ENCODE measurements around the gene ZNF101.

ZNF101 gene

DNA sequence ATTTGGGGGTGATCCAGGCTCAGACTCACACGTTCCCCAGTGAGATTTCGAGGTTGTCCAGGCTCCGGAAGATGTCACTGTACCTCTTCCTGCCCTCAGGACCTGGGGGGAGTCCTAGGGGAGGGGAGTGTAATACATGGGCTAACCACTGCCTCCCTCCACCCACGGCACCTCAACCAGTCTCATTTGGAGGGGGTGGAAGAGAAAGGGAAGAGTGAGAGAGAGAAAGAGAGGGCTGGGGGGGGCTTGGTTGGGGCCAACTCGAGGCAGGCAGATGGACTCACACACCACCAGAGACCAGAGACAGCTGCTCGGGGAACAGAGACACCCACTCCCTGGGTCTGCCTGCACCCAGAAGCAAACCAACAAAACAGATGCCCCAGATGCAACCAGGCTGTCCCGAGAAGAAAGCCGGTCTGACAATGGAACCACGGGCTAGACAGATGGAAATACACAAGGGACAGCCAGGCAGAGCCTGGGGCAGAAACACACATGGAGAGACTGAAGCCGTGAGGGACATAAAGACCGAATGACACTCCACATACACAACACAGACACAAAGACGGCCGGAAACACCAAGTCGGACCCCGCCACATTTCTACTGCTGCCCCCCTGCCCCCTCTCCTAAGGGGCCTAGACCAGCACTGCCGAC is 26.0 kb upstream of the ZNF101 start:
- peak in 1 of 2 experiments; percentile 27 for DNase-seq

DNA sequence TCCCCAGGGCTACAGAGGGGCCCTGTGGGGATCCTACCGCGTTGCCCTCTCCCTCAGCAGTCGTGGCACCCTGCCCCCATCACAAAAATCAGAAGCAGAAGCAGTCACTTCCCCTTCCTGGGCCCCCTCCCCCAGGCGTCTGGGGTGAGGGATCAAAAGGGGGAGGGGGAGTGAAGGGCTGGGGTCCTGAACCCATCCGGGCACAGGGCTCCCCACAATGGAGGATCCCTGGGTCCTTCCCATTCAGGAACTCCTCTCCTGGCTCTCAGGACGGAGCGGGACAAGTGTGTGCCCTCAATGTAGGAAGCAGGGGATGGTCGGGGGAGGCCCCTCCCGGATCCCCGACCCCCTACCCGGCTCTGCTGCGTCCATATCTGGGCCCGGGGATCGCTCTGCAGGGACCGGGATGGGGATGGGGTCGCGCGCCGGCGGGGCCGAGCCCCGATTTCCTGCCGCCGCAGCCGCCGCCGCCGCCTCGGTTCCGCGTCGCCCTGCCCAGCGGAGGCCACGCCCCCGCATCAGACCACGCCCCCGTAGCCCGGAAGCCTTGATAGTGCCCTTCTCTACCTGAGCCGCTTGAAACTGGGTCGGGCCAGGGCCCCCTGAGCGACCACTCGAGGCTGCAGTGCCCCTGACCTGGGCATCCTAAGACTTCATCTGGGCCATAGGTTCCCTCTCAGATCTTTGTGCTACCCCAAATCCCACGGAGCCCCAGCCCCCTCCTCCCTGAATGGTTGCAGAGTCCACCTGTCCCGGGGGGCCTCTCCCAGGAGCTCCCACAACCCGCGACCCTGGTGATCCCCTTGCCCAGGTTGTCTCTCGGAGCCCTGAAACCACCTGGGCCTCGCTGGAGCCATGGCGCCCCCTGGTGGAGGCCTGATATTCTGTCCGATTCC is 25.2 kb upstream of the ZNF101 start, which contains the start of gene GMIP:
TSS of gene GMIP (minus strand) at position 500 of the 896 bp plus-strand sequence. CDS start at position 372, 128 bp downstream.
- peak in 1 of 2 experiments; percentile 74 for DNase-seq

DNA sequence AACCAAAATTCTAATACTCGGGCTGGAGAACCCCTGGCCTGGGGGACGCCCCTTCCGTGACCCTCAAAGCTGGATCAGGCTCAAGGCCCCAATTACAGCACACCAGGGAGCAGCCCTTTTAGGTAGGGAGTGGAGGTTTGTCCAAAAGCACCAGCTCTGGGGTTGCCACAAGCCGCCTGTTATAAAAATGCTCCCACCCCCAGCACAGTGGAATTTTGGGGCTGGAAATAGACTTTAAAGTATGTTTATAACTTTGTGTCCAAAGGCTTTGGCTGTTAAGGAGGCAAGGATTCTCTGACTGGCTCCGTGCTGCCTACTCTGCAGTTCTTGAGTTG is 24.6 kb upstream of the ZNF101 start:
- no peak for DNase-seq

DNA sequence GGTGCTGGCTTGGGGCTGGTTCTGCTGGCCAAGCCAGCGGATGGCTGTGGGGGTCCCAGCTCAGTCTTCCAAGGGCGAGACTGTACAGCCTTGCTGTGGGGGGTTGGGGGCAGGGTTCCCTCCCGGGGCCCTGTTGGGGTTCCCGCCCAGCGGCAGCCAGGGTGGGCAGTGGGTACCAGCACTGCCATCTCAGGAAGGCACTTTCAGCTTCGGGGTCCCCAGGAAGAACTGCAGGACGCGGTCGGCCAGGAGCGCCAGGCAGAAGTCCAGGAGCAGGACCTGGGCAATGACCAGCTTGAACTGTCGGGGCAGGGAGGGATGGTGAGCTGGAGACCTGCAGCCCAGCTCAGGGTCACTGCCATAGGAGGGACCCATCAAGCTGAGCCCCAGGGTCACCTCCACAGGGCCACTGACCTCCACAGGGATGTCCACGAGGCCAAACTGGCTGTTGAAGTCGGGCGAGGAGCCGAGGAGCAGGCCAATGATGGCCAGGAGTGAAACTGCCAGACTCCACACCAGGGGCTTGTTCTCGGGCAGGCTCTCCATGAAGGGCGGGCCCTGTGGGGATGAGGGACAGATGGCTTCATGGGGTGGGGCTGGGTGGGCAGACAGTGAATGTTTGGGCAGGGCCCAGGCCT is 23.3 kb upstream of the ZNF101 start:
- no peak for DNase-seq

DNA sequence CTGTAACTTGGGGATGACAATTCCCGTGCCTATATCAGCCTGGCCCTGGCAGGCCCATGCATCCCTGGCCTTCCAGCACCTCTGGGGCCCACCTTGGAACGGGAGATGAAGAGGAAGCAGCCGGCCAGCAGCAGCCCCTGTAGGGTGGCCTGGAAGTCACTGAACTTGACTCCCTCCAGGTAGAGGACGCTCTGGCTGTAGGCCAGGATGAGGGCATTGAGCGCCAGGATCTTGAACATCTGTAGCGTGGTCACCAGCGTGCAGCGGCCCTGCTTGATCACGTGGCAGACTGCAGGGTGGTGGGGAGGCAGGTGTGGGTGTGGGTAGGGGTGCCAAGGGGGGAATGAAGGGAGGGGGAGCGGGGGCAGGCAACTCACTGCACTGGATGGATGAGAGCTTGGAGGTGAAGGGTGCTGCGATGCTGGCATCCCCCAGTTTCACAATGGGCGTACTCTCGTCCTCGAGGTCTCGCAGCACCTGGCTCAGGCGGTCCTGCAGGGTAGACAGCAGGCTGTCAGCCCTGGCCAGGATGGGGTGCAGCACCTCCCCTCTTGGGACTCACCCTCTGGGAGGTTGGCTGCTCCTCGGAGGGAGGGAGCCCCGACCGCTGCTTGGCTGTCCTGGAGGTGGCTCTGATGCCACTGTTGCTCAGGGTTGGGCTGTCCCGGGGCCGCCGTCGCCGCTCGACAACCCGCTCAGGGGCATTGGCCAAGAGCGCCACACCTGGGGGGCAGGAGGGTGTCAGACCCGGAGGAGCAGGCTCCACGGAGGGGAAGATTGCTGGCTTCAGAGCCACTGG is 21.4 kb upstream of the ZNF101 start:
- DNase-seq = no peak

DNA sequence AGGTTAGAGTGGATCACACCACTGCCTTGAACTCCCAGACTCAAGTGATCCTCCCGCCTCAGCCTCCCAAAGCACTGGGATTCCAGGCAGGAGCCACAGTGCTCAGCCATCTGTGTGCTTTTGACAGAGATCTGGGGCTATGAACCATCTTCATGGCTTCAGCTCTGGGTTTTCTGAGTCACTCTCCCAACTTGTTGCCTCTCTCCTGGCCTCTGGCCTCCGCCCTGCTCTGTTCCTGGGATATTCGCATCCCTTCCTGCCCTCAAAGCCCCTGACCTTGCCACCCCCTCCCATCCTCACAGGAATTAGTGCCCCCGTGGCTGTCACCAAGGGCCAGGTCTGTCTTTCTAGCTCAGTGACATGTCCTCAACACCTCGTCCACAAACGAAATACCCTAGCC is 19.5 kb upstream of the ZNF101 start:
- no peak for DNase-seq

DNA sequence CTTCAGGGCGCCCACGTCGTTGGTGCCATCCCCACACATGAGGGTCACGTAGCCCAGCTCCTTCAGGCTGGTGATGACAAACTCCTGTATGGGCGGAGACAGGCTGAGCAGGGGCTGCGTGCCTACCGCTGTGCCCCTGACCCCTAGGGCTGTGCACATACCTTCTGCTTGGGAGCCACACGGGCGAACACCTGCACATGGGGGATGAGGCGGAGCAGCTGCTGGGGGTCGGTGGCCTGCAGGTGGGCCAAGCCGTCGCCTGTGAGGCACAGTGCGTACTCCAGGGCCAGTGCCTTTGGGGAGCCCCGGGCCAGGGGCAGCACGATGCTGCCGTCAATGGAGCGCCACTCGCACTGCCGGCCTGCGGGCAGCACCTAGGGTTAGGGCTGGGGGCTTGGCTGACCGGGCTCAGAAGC is 19.1 kb upstream of the ZNF101 start:
- no peak for DNase-seq

DNA sequence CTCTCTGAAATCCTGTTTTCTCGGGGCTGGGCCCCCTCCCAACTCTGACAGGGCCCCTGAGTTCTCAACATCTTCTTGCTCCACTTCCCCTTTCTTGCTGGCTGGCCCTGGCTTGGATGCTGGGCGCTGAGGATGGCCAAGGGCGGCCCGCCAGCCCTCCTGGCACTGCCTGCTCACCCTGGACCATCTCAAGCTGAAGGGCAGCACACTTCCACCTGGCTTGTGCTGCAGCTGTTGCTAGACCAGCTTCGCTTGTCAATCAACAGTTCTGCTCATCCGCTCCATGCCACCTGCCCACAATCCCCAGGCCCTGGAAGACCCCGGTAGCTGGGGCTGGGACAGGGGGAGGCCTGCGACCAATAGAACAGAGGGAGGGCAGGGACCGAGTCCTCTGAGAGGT is 18.3 kb upstream of the ZNF101 start:
- DNase-seq = no peak

DNA sequence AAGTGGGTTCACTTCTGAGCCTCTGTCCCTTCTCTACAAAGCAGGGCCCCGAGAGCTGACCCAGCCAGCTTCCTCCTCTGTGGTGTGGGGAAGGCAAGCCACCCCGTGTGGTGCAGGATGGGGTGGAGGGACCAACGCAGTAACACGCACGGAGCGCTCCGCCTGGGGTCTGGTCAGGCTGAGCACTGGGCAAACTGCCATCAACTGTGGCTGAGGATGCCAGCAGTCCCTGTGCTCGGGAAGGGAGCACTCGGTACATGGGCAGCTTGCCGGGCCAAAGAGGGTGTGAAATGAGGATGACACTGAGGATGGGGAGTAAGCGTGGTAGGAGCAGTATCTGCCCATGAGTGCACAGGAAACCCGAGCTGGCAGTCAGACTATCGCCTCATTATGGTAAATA is 17.6 kb upstream of the ZNF101 start:
- no peak for DNase-seq

DNA sequence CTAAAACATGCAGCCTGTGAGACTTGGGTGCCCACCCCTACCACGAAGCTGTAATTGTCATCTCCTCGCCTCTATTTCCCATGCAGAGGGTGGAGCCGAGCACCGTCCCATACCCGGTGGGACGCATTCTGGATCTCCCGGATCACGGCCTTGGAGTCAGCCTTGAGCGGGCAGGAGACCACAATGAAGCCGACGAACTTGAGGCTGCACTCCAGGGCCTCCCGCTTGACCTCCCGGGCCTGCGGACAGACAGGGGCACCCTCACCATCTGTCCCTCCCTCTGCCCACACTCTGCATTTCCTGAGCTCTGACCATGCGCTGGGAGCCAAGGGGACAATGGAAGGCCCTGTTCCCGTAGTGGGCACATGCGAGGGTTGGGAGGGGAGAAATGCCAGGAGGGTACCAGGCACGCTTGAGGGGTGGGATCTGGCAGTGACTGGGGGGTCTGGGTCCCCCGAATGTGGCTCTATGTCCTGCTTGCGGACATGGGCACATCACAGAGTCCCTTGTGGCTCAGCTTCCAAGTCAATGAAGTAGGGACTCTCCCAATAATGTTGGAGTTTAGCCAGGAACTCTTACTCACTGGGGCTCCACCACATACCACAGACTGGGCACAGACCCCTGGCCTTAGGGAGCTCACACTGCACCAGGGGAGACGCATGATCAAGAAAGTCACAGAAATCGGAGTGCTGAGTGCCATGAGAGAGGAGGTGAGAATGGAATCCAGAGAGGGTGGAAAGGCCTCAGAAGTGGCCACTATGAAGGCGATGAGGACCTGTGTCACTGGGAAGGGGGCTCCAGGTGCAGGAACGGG is 15.9 kb upstream of the ZNF101 start:
- no peak for DNase-seq

DNA sequence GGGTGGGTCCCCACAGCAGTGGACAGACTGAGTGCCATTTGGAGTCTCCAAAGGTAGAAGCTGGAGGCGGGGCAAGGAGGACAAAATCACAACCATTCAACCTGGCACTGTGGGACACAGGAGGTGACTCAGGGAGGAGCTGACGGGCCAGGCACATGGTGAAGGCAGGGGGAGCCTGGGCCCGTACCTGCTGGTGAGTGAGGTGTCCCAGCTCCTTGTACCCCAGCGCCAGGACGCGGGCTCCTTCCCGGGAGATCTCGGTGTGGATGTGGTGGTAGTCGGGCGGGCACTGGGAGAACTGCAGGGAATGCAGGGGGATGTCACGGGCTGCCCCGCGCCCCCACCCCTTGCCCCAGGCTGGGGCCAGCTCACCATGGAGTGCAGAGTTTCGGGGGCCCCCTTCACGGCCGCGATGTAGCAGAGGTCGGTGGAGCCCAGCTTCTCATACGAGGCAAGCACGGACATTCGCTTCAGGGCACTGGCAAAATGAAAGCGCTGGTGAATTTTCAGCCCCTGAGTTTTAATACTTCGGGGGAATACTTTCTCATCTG is 15.0 kb upstream of the ZNF101 start:
- DNase-seq = no peak

DNA sequence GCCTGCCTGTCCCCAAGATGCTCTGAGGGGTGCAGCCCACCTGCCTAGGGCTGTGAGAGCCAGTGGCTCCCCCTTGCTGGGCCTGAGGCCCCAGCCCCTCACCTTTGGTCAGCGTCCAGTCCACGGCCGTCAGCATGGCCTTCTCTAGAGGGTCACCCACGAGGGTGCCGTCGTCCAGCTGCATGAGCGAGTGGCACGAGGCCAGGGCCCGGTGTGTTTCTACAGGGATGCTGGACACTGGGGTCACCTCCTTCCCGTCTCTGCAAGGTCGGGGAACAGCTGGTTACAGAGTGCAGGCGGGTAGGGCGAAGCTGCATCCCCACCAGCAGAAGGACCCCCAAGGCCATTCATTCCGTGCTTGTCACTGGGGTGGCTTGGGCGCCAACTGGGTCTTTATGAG is 14.2 kb upstream of the ZNF101 start:
- no peak for DNase-seq

DNA sequence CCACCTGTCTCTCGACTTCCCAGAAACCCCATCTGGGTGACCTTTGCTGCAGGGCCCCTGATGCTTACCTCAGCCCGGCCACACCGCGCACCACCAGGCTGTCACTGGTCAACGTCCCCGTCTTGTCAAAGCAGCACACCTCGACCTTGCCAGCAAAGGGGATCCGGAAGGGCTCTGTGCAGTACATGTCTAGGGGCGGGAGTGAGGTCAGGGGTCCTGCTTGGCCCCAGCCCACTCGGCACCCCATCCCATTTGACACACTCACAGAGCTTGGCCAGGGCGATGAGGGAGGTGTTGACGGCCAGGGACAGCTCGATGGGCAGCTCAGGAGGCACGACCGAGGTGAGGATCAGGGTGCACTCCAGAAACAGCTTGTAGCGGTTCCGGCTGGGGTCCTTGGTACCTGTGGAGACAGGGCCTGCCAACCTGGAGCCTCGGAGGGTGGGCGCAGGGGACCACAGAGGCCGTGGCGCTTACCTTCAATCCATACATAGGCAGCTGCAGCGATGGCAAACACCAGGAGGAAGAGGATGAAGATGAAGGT is 13.5 kb upstream of the ZNF101 start:
- no peak for DNase-seq

DNA sequence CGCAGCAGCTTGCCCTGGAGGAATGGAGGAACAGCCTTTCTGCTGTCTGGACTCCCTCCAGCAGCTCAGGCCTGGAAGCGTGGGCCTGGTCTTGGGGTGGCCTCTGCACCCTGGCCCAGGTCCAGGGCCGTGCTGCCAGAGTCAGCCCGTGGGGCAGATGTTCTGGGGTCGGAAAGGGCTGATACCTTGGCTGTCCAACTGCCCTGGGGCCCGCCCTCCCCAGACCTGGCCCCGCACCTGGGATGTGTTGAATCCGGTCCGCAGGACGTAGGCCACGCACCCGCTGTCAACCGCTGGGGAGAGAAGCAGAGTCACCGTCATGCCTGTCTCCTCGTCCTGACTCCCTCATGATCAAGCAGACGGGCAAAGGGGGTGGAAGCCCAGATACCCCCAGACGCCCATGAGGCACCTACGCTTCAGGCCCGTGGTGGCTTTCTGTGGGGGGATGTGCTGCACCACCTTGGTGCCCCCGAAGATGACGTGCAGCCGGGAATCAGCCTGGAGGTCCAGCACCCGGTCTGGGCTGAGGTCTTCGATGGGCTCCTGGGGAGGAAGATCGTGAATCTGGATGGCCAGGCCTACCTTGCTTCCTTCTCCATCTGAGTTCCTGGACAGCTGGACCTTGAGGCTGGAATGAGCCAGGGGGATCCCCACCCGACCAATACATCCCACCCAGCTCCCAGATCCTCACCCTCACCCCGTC is 12.8 kb upstream of the ZNF101 start:
- DNase-seq = no peak

DNA sequence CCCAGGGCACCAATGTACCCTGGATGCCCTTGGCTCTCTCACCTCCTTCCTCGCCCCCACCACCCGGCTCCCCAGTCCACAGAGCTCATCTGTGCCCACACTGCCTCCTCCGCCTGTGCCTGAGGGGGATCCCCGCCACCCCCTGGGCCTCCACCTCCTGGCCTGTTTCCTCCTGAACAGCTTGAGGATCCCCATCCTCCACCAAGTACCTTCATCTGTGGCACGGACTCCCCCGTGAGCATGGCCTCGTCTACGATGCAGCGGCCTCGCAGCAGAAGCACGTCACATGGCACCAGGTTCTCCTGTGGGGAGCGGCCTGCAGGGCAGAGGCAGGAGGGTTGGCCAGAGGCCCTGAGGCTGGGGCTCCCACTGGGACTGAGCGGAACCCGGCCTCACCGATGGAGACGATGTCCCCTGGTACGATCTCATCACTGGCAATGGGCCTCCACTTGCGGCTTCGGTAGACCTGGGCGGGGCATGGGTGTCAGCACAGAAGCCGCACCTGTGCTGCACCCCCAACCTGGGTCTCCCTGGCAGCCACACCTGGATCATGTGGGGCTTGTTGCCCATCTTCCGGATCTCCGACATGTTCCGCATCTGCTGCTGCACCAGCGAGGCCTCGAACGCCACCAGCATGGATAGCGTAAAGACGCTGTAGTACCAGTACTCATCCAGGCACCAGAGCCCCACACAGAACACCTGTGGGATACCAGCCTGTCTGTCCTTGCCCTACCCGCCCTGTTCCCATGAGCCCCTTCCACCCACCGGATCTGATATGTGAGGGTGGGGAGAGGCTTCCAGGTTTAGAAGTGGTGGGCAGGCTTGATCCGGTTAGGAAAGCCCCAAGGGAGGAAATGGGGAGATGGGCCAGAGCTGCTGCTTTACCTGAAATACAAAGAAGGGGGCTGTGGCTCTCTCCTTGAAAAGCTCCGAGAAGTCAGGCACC is 11.9 kb upstream of the ZNF101 start:
- no peak for DNase-seq

DNA sequence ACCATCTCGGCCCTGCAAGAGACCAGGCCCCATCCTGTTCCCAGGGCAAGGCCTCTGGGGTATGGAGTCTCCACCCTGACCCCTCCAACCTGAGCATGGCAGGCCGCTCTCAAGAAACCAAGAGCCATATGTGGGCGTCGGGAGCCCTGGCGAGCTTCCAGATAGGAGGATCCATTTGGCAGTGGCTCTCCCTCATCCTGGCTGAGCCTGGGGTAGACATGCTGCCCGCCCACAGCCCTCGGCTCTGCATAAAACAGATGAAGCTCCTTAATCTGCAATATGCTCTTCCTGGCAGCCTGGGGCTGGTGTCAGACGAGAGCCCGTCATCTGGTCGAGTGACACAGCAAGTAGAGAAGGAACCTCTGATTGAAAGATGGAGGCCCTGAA is 11.2 kb upstream of the ZNF101 start:
- no peak for DNase-seq

DNA sequence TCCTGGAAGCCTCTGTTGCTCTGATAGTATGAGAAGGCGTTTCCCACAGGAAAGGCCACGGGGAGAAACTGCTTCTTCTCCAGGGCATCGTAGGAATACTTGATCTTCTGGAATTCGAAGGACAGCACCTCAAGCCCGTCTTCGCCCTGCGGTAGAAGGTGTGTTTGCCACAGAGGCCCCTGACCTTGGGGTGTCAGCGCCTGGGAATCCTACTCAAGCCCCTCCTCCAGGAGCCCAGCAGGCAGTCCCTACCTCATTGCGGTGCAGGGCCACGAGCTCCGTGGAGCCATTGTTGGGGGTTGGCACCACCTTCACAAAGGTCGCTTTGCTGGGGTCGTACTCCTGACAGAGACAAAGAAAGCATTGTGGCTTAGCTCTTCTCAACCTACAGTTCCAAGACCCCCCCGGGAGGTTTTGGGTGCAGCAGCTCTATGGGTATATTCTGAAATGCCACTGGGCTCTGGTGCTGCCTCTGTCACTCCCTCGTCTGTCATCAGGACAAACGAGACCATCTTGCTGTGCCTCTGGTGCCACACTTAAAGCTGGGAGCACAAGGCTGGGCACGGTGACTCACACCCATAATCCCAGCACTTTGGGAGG is 8.9 kb upstream of the ZNF101 start:
- DNase-seq = no peak

DNA sequence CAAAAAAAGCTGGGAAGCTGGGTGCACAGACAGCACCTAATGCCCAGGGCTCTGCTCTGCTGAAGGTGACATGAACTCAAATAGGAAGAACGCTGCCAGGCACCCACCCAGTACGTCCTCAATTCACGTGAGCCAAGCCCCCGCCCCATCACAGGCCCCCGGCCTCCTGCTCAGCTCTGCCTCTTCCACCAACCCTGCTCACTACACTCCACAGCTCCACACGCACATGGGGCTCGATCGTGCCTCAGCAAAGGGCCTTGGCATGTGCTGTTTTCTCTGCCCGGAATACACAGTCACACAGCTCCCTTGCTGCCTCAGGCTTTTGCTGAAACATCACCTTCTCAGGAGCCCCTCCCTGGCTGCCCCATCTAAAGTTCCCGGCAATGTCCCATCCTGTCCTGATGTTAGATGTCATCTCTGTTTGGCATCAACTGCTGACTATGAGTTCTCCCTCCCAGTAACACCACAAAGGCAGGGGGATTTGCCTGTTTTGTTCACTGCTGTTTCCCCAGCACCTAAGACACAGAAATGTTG is 7.4 kb upstream of the ZNF101 start:
- no peak for DNase-seq

DNA sequence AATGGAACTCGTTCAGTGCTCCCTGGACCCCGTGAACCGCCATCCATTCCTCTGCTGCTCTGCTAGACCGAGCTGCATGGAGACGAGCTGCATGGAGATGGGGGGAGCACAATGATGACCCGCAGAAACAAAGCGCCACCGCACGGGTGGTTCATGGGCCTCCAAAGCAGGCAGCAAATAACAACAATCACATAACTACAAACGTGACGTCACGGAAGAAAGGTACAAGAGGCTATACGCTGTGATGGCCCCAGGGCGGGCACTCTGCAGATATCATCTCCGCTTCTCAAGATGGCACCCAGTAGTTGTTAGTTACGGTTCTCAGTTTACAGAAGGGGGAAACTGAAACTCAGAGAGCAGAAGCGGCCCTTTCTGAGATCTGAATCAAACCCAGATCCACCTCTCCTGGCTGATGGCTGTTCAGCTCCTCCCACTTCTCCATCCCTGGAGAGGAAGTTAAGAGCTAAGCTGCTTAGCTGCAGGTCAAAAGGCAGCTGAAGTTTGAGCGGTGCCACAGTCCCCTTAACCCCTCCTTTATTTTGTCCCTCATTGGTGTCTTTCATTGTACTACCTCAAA is 6.9 kb upstream of the ZNF101 start:
- DNase-seq = no peak

Data from NCI-H526 (cell line).